T-helper 1 cell treated with Interleukin-12 subunit alpha and Interleukin-12 subunit beta and Interleukin-4 antibody, amounts not matched to agents 30 μg/mL and 1 μg/mL, for 36 hours (primary cell): ENCODE data around the gene MED19.
"Not testable (repeated sequence)": the region's sequence is repeated elsewhere in the genome, so short reads cannot be mapped to it uniquely, and the experiment has no call there.

Experiments
- H3K27ac Mint-ChIP-seq: one replicate; pipeline ENCODE4 v1.8.0; 2021; ENCODE audit warnings: mild to moderate bottlenecking, mixed read lengths
- H3K27me3 Mint-ChIP-seq: one replicate; pipeline ENCODE4 v1.8.0; 2021; ENCODE audit warnings: low read depth, mixed read lengths
- H3K36me3 Mint-ChIP-seq: one replicate; pipeline ENCODE4 v1.8.0; 2021; ENCODE audit warnings: low read depth, mixed read lengths
- H3K4me1 Mint-ChIP-seq: one replicate; pipeline ENCODE4 v1.8.0; 2021; ENCODE audit warnings: low read depth, mixed read lengths
- H3K4me3 Mint-ChIP-seq: one replicate; pipeline ENCODE4 v1.8.0; 2021; ENCODE audit warnings: mild to moderate bottlenecking, moderate library complexity, mixed read lengths
- H3K9me3 Mint-ChIP-seq: one replicate; pipeline ENCODE4 v1.8.0; 2021; ENCODE audit warnings: mixed read lengths

Gene MED19

DNA sequence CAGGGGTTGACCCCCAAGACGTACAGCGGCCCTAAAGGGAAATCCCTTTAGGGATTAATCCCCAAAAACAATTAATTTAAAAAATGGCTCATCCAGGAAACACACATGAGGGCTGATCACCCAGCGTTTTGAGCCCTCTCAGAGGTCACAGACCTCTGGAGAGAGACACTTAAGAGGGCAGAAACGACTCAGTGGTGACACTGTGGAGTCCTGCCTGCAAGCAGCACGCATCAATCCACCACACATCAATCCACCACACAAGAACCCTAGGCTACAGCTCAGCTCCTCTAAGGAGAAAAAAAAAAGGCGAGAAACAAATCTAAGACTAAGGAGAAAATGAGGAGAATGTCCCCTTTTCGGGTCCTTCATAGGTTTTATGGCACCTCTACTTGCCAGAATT, 16.8 kb upstream of the MED19 start:
- Mint-ChIP-seq H3K4me3 (no peak overlapping the region), H3K27me3 (no peaks in the 10 kb centered on the region), H3K27ac (no peak overlapping the region), H3K36me3 (peaks cover 2% of the 10 kb centered on the region), H3K4me1 (peaks cover 12% of the 10 kb centered on the region), H3K9me3 (no peaks in the 10 kb centered on the region)

DNA sequence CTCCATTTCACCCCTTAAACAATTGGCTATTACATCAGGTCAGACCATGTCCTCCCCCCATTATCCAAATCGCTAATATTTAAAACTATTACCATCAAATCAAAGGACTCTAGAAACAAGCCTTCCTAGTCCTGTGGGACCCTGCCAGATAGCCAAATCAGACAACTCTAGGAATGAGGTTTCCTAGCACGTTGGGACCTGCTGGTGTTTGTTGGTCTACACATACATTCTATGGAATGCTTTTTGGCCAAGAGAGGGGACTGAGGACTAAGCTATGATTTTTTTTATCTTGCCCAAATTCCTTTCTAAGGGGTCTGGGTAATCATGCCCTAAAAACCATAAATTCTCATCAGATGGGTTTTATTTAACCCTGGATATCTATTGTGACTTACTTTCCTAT, 15.2 kb upstream of the MED19 start:
- no peaks in the 10 kb centered on the region for H3K9me3 Mint-ChIP-seq
- no peak overlapping the region for H3K27ac Mint-ChIP-seq
- H3K4me1 Mint-ChIP-seq: peaks cover 10% of the 10 kb centered on the region
- peaks cover 2% of the 10 kb centered on the region for H3K36me3 Mint-ChIP-seq
- H3K4me3 Mint-ChIP-seq: no peak overlapping the region
- no peaks in the 10 kb centered on the region for H3K27me3 Mint-ChIP-seq

DNA sequence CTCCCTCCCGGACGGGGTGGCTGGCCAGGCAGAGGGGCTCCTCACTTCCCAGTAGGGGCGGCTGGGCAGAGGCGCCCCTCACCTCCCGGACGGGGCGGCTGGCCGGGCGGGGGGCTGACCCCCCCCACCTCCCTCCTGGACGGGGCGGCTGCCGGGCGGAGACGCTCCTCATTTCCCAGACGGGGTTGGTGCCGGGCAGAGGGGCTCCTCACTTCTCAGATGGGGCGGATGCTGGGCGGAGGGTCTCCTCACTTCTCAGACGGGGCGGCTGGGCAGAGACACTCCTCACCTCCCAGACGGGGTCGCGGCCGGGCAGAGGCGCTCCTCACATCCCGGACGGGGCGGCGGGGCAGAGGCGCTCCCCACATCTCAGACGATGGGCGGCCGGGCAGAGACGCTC, 4.7 kb upstream of the MED19 start:
- H3K36me3 Mint-ChIP-seq, H3K9me3 Mint-ChIP-seq, H3K27me3 Mint-ChIP-seq, H3K27ac Mint-ChIP-seq, H3K4me3 Mint-ChIP-seq: not testable (repeated sequence)
- peaks cover 16% of the 10 kb centered on the region for H3K4me1 Mint-ChIP-seq

DNA sequence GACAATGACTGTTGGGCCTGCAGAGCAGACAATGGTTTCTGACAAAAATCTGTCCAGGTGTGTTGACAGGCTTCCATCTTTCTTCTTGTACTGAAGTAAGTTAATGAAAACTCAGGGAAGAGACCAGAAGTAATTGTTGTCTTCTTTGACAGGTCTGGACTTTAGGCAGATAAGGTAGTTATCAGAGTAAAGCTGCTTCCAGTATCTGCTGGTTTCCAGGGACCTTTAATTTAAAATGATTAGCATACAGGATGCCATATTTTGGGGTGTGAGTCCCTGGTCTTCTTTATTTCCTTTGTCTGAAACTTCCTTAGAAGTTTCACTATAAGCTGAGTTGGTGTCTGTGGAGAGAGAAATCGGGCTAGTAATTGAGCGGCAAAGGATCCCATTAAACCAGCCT, 1.8 kb upstream of the MED19 start:
- Mint-ChIP-seq H3K36me3 (peaks cover 6% of the 10 kb centered on the region), H3K27ac (peak overlapping the region; percentile 13), H3K27me3 (no peaks in the 10 kb centered on the region), H3K4me3 (peak overlapping the region; percentile 96), H3K9me3 (no peaks in the 10 kb centered on the region), H3K4me1 (peaks cover 35% of the 10 kb centered on the region)

DNA sequence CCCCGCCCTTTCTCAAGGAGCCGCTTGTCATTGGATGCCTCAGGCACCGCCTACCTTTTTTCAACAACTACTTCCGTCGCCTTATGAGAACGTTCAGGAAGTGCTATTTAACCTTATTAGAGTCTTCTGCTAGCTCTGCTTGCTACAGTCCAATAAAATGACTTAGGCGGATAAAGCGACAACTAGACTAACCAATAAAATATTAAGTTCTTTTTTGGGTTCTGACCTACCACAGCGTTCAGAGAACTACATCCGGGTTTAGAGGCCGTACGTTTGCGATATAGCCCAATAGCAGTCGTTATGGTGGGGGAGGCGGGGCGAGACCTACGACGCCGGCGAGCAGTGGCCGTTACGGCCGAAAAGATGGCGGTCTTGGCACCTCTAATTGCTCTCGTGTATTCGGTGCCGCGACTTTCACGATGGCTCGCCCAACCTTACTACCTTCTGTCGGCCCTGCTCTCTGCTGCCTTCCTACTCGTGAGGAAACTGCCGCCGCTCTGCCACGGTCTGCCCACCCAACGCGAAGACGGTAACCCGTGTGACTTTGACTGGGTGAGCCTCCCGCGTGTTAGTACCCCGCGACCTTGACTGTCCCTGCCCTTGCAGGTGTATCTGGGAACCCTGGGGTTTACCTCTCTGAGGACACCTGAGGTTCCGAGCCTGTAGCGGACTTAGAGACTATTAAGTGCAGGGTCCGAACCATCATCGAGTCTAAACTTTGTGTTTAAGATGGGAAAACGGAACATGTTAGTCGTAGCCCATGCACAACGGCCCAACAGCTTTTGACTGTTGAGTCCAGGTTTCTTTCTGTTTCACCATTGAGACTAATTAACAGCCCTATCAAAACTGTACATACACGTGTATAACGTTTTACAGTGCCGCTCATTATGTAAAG, 488 bp upstream of the MED19 start, which contains the start of gene TMX2:
TMX2 (plus strand) TSS at position 338 of the 895 bp plus-strand sequence; CDS start at position 364, 26 bp downstream.
- Mint-ChIP-seq H3K36me3 (peaks cover 9% of the 10 kb centered on the region), H3K4me1 (peaks cover 40% of the 10 kb centered on the region), H3K27ac (peak within 1 kb of the TSS; percentile 93), H3K9me3 (no peaks in the 10 kb centered on the region), H3K4me3 (peak within 1 kb of the TSS; percentile 96), H3K27me3 (no peaks in the 10 kb centered on the region)

DNA sequence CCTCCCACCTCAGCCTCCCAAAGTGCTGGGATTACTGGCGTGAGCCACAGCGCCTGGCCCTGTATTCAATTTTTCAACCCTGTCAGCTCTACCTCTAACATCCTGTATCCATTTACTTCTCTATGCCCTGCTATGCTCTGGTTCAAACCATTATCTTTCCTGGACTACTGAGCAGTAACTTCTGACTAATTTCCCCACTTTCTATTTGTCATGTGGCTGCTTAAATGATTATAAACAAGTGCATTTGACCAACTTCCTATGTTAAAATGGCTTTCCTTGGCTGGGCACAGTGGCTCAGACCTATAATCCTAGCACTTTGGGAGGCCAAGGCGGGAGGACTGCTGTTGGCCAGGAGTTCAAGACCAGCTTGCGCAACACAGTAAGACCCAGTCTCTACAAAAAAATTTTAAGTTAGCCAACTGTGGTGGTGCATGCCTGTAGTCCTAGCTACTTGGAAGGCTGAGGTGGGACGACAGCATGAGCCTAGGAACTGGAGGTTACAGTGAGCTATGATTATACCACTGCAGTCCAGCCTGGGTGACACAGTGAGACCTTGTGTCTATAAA, 2.1 kb downstream of the MED19 start:
- H3K4me1 Mint-ChIP-seq: peaks cover 41% of the 10 kb centered on the region

DNA sequence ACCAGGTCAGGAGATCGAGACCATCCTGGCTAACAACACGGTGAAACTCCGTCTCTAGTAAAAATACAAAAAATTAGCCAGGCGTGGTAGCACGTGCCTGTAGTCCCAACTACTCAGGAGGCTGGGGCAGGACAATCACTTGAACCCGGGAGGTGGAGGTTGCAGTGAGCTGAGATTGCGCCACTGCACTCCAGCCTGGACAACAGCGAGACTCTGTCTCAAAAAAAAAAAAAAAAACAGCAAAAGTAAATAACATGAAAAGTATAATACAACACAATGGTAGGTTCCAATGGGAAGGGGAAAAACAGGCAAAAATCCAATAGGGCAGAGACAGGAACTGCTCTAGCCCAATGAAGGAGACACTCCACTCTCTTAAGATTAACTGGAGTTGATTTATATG, 6.6 kb downstream of the MED19 start:
- H3K4me3 Mint-ChIP-seq, H3K27me3 Mint-ChIP-seq, H3K27ac Mint-ChIP-seq, H3K9me3 Mint-ChIP-seq: not testable (repeated sequence)
- peaks cover 36% of the 10 kb centered on the region for H3K36me3 Mint-ChIP-seq
- peaks cover 17% of the 10 kb centered on the region for H3K4me1 Mint-ChIP-seq

More for the DNA sequence above, 2.1 kb downstream of the MED19 start:
- H3K36me3 Mint-ChIP-seq: peaks cover 16% of the 10 kb centered on the region
- no peaks in the 10 kb centered on the region for H3K27me3 Mint-ChIP-seq
- H3K27ac Mint-ChIP-seq: peak overlapping the region; percentile 1
- H3K4me3 Mint-ChIP-seq: no peak overlapping the region
- H3K9me3 Mint-ChIP-seq: no peaks in the 10 kb centered on the region

DNA sequence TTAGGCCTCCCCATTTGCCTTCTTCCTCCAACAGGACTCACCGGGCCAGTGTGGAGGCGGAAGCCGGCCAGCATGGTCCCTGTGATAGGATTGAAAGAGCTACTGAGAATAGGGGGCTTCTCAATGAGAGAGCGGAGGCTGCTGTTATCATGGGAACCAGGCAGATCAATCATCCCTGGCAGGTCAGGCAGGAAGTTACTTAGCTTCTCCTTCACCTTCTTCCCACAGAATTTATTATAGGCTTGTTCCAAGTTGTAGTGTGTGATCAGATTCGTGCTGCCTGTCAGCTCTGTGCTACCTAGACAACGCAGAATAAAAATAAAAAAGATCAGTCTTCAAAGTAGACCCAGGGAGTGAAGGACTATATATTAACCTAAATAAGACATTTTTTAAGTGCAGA, 7.1 kb downstream of the MED19 start:
- no peak overlapping the region for H3K27ac Mint-ChIP-seq
- H3K9me3 Mint-ChIP-seq: no peaks in the 10 kb centered on the region
- no peaks in the 10 kb centered on the region for H3K27me3 Mint-ChIP-seq
- H3K4me3 Mint-ChIP-seq: no peak overlapping the region
- H3K36me3 Mint-ChIP-seq: peaks cover 36% of the 10 kb centered on the region
- H3K4me1 Mint-ChIP-seq: peaks cover 14% of the 10 kb centered on the region

DNA sequence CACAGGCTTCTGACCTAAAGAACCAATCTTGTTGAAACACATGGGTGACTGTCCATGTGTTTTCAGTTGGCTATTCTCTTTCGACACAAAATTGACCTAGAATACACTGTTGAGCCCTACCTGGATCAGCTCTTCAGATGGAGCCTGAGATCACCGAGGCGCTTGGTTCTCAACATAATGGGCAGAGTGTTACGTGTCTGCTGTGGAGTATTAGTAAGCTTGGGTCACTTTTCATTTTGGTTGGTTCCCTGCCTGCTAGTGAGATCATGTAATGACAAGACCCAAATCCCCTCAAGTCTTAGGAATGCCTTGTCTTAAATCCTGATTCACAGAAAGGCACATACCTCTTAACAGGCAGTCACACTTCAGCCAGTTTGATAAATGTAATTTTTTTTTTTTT, 8.7 kb downstream of the MED19 start:
- Mint-ChIP-seq H3K36me3 (peaks cover 39% of the 10 kb centered on the region), H3K27me3 (no peaks in the 10 kb centered on the region), H3K4me3 (no peak overlapping the region), H3K4me1 (peaks cover 6% of the 10 kb centered on the region), H3K27ac (no peak overlapping the region), H3K9me3 (no peaks in the 10 kb centered on the region)

DNA sequence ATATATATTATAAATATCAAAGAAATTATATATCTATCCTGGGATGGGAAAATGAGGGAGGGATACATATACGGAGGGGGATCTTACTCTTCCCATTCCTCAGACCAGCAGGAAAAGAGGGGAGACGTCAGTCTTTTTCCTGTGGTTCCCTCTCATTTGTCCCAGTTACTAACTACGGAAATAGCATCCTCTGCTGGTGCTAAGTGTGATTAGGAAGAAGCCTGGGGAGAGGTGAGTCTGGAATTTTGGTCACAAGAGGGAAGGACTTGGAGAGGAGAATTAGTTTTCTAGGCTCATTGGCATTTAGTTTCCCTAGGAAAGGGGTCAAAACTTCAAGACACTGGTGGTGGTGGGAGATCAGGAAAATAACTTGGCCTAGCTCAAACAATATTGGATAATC, 11.6 kb downstream of the MED19 start:
- no peak overlapping the region for H3K27ac Mint-ChIP-seq
- H3K4me3 Mint-ChIP-seq: no peak overlapping the region
- H3K27me3 Mint-ChIP-seq: no peaks in the 10 kb centered on the region
- H3K9me3 Mint-ChIP-seq: no peaks in the 10 kb centered on the region
- no peaks in the 10 kb centered on the region for H3K4me1 Mint-ChIP-seq
- peaks cover 41% of the 10 kb centered on the region for H3K36me3 Mint-ChIP-seq

DNA sequence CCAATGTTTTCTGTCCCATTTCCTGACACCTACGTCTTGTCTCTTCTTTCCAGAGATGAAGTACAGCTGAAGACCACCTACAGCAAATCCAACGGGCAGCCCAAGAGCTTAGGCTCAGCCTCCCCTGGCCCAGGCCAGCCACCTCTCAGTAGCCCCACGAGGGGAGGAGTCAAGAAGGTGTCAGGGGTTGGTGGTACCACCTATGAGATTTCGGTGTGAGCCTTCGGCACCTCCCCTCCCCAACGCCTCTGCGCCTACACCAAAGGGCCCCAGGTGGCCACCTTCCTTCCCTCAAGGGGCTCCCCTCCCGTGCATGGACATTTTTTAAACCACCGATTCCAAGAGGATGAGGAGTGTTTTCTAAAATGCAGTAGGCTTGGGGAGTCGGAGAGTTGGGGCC, 12.2 kb downstream of the MED19 start:
- Mint-ChIP-seq H3K36me3 (peaks cover 38% of the 10 kb centered on the region), H3K4me1 (no peaks in the 10 kb centered on the region), H3K9me3 (no peaks in the 10 kb centered on the region), H3K27me3 (no peaks in the 10 kb centered on the region), H3K4me3 (no peak overlapping the region), H3K27ac (no peak overlapping the region)

DNA sequence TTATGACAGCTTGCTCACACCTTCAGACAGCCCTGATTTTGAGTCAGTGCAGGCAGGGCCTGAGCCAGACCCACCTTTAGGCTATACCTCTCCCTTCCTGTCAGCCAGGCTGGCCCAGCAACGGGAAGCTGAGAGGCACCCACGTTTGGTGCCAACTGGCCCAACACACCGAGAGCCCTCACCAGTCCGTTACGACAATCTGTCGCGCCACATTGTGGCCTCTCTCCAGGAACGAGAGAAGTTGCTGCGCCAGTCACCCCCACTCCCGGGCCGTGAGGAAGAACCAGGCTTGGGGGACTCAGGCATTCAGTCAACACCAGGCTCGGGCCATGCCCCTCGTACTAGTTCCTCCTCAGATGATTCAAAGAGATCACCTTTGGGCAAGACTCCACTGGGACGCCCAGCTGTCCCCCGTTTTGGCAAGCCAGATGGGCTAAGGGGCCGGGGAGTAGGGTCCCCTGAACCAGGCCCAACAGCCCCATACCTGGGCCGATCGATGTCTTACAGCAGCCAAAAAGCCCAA, 13.1 kb downstream of the MED19 start:
- Mint-ChIP-seq H3K4me3 (no peak overlapping the region), H3K36me3 (peaks cover 33% of the 10 kb centered on the region), H3K27ac (no peak overlapping the region), H3K27me3 (no peaks in the 10 kb centered on the region), H3K4me1 (no peaks in the 10 kb centered on the region), H3K9me3 (no peaks in the 10 kb centered on the region)

DNA sequence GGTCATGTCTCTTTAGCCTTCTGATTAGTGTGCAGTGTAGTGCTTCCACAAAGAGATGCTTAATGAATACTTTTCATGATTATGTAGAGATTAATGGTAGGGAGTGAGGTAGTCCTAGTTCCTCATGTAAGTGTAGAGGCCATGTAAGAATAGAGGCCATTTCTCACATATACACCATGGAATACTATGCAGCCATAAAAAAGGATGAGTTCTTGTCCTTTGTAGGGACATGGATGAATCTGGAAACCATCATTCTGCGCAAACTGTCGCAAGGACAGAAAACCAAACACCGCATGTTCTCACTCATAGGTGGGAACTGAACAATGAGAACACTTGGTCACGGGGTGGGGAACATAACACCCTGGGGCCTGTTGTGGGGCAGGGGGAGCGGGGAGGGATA, 21.5 kb downstream of the MED19 start:
- not testable (repeated sequence) for H3K9me3 Mint-ChIP-seq, H3K4me1 Mint-ChIP-seq
- peaks cover 34% of the 10 kb centered on the region for H3K36me3 Mint-ChIP-seq

DNA sequence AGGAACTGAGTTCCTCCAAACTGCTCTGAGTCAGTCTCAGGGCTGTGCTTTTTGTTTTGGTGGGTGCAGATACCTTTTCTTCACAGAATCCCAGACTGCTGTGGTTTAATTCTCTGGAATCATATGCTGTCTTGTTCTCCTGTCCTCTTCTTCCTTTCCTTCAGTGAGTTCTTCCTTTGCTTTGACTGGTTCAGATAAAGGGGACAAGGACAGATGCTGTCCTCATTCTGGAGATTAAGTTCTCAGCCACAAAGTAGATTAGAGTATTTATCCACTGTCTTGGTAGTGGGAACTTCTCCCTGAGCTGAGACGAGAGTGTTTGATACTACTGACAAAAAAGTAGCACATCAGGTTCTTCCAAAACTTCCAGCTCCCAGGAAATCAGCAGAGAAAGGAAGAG, 30.8 kb downstream of the MED19 start:
- Mint-ChIP-seq H3K27me3 (no peaks in the 10 kb centered on the region), H3K9me3 (no peaks in the 10 kb centered on the region), H3K27ac (no peak overlapping the region), H3K36me3 (peaks cover 41% of the 10 kb centered on the region), H3K4me1 (peaks cover 32% of the 10 kb centered on the region), H3K4me3 (no peak overlapping the region)

More for the DNA sequence above, 21.5 kb downstream of the MED19 start:
- not testable (repeated sequence) for H3K27ac Mint-ChIP-seq, H3K27me3 Mint-ChIP-seq, H3K4me3 Mint-ChIP-seq

DNA sequence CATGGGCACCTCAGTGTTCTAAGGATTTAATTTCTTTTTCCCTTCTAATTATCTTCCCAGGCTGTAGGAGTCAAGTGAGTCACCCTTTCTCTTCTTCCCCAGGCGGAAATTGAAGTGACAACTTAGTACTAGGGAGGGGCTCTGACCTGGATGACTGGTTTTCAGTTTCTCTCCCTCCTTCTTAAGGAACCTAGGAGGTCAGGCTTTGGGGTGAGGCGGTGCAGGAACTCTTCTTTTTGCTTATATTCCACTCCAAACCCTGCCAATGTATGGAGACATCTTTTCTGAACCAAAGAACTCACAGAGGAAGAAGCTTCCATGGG, 31.5 kb downstream of the MED19 start:
- H3K27me3 Mint-ChIP-seq: no peaks in the 10 kb centered on the region
- H3K27ac Mint-ChIP-seq: peak overlapping the region; percentile 17
- no peaks in the 10 kb centered on the region for H3K9me3 Mint-ChIP-seq
- H3K36me3 Mint-ChIP-seq: peaks cover 47% of the 10 kb centered on the region
- H3K4me3 Mint-ChIP-seq: no peak overlapping the region
- H3K4me1 Mint-ChIP-seq: peaks cover 37% of the 10 kb centered on the region
